Upper lobe of left lung (tissue), 6 donors: Measurements from ENCODE around the gene LDHB. TPM values are rescaled to one million over a fixed set of nuclear protein-coding genes. Genes with fewer than 3 reads are reported as not detected.

Experiments
- ATAC-seq, 2 donors: fragments of 200-7000 bp; cut with Tn5 transposase; one replicate each; pipeline ENCODE4 v1.9.1; 2022; ENCODE audit warnings: mild to moderate bottlenecking in 2 of 2, moderate library complexity in 2 of 2; ENCODE audit not compliant: low FRiP score in 2 of 2
- DNase-seq, 2 donors: peaks; one replicate each; pipeline ENCODE4 v3.0.0-alpha.2; 2019 to 2020
- H3K27ac ChIP-seq, 4 donors: fragments of 200-600 bp; sonication (generic); one replicate each; pipeline ENCODE4 v1.5.1; 2016 to 2019
- H3K27me3 ChIP-seq, 4 donors: fragments of 200-600 bp; sonication (generic); one replicate each; pipeline ENCODE4 v1.5.1; 2017 to 2019
- H3K36me3 ChIP-seq, 4 donors: fragments of 200-600 bp; sonication (generic); one replicate each; pipeline ENCODE4 v1.5.1; 2016 to 2019
- H3K4me1 ChIP-seq, 4 donors: fragments of 200-600 bp; sonication (generic); one replicate each; pipeline ENCODE4 v1.5.1; 2018 to 2019
- H3K4me3 ChIP-seq, 4 donors: fragments of 200-600 bp; sonication (generic); one replicate each; pipeline ENCODE4 v1.5.1; 2017 to 2019; ENCODE audit warnings: mild to moderate bottlenecking in 2 of 4, moderate library complexity in 1 of 4
- H3K9me3 ChIP-seq, 4 donors: fragments of 200-600 bp; sonication (generic); one replicate each; pipeline ENCODE4 v1.5.1; 2018 to 2019
- EP300 ChIP-seq, 4 donors: sonication (generic); formaldehyde crosslinking; IDR thresholded peaks; one replicate each; pipeline ENCODE4 v1.5.1; 2017; ENCODE audit warnings: antibody characterized with exemption in 4 of 4, control low read depth in 2 of 4
- POLR2A ChIP-seq, 4 donors: fragments of 450-650 bp; IDR thresholded peaks; one replicate each; pipeline ENCODE4 v1.5.1; 2016 to 2017; ENCODE audit warnings: antibody characterized with exemption in 4 of 4, mild to moderate bottlenecking in 2 of 4
- POLR2AphosphoS5 ChIP-seq, 2 donors: sonication (generic); formaldehyde crosslinking; IDR thresholded peaks; one replicate each; pipeline ENCODE4 v1.5.1; 2017; ENCODE audit warnings: antibody characterized with exemption in 2 of 2
- WGBS, 2 donors: methylation state at CpG; one replicate each; pipeline ENCODE4 v1.1.5; 2017 to 2018; 5-methylcytosine and 5-hydroxymethylcytosine counted together
- total RNA-seq, 6 donors: library from RNA; depleted of rRNA in 4 of 6; stranded (reverse); fragments of >200 nt in 4 of 6; gene quantifications; one replicate each; pipeline versions ENCODE4 v1.1.0 to v1.2.1, GENCODE V29; 2016 to 2021
- TF ChIP-seq, protein P1 (sequence below), 6 experiments: fragments of 450-650 bp in 4 of 6; fragments of 200-600 bp in 2 of 6; sonication (generic) in 2 of 6; IDR thresholded peaks; one replicate each; pipeline ENCODE4 v1.5.1; 2016 to 2019; ENCODE audit warnings: antibody characterized with exemption in 6 of 6
- donor health status: DM: no; HTN: no; CAD: no; lungs with moderate emphysema.
- donor health status: DM: no; HTN: yes; CAD: no; lungs with severe emphysema.

LDHB gene
- total RNA-seq, 6 donors from 2014 or later, result 78.6 to 538 (median 297) TPM

GRCh38 chr12:21696625-21697024 lies 39.0 kb upstream of the LDHB start:
- Histone ChIP-seq H3K27me3 (no peaks in the 10 kb centered on the region), H3K4me1 (peaks cover 0 to 10% (median 0%) of the 10 kb centered on the region in 4 donors), H3K9me3 (no peaks in the 10 kb centered on the region), H3K4me3 (no peak overlapping the region), H3K27ac (no peak overlapping the region), H3K36me3 (no peaks in the 10 kb centered on the region)
- no peak for ATAC-seq
- TF ChIP-seq POLR2AphosphoS5 (IDR thresholded peaks at IDR 0.05) (no peak), EP300 (IDR thresholded peaks at IDR 0.05) (no peak), POLR2A (IDR thresholded peaks at IDR 0.05) (no peak)
- TF ChIP-seq, protein P1, sequence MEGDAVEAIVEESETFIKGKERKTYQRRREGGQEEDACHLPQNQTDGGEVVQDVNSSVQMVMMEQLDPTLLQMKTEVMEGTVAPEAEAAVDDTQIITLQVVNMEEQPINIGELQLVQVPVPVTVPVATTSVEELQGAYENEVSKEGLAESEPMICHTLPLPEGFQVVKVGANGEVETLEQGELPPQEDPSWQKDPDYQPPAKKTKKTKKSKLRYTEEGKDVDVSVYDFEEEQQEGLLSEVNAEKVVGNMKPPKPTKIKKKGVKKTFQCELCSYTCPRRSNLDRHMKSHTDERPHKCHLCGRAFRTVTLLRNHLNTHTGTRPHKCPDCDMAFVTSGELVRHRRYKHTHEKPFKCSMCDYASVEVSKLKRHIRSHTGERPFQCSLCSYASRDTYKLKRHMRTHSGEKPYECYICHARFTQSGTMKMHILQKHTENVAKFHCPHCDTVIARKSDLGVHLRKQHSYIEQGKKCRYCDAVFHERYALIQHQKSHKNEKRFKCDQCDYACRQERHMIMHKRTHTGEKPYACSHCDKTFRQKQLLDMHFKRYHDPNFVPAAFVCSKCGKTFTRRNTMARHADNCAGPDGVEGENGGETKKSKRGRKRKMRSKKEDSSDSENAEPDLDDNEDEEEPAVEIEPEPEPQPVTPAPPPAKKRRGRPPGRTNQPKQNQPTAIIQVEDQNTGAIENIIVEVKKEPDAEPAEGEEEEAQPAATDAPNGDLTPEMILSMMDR (IDR thresholded peaks at IDR 0.05), result no peak
- no peak for DNase-seq

- H3K27ac ChIP-seq, result no peak overlapping the region
- no peak for ATAC-seq
Observed at GRCh38 chr12:21695986-21696385, 38.3 kb upstream of the LDHB start.

DNA sequence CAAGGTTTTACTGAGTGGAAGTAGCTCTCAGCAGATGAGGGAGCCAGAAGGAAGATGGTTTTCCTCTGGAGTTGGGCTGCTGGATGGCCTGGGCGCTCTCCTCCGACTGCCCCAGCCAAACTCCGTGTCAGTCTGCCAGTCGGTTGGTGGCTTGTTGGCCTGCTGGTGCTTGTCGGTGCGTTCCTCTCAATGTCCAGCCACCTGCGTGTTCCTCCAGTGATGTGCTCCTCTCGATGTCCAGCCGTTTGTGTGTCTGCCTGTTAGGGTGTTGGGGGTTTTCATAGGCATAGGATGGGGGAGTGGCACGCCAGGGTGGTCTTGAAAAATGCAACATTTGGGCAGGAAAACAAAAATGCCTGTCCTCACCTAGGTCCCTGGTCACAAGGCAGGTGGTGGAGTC lies 37.0 kb upstream of the LDHB start:
- no peak overlapping the region for H3K27ac ChIP-seq
- no peak overlapping the region for H3K4me3 ChIP-seq
- peaks cover 0 to 10% (median 0%) of the 10 kb centered on the region in 4 donors for H3K4me1 ChIP-seq
- no peaks in the 10 kb centered on the region for H3K36me3 ChIP-seq
- H3K27me3 ChIP-seq, result no peaks in the 10 kb centered on the region
- DNase-seq (peak in 1 of 2 donors; percentile 41), ATAC-seq (no peak)
- 93 to 97% methylated on average over 5 to 10 of the region's 10 CpGs for WGBS, 2 donors
- no peaks in the 10 kb centered on the region for H3K9me3 ChIP-seq
- no peak for TF ChIP-seq POLR2AphosphoS5 (IDR thresholded peaks at IDR 0.05)
- TF ChIP-seq, protein P1 (IDR thresholded peaks at IDR 0.05), result no peak
- no peak for TF ChIP-seq POLR2A (IDR thresholded peaks at IDR 0.05)

More at GRCh38 chr12:21695986-21696385, 38.3 kb upstream of the LDHB start:
- no peaks in the 10 kb centered on the region for H3K27me3 ChIP-seq
- H3K4me3 ChIP-seq, result no peak overlapping the region
- TF ChIP-seq, protein P1 (IDR thresholded peaks at IDR 0.05), result no peak
- no peak for TF ChIP-seq EP300 (IDR thresholded peaks at IDR 0.05)
- no peak for TF ChIP-seq POLR2AphosphoS5 (IDR thresholded peaks at IDR 0.05)
- no peak for TF ChIP-seq POLR2A (IDR thresholded peaks at IDR 0.05)
- H3K4me1 ChIP-seq, result peaks cover 0 to 10% (median 0%) of the 10 kb centered on the region in 4 donors
- 52 to 88% methylated on average over 2 of the region's 2 CpGs for WGBS, 2 donors
- H3K36me3 ChIP-seq, result no peaks in the 10 kb centered on the region
- no peak for DNase-seq
- no peaks in the 10 kb centered on the region for H3K9me3 ChIP-seq

GRCh38 chr12:21691515-21691914 lies 33.9 kb upstream of the LDHB start:
- Histone ChIP-seq H3K27ac (no peak overlapping the region), H3K27me3 (no peaks in the 10 kb centered on the region), H3K36me3 (no peaks in the 10 kb centered on the region), H3K9me3 (no peaks in the 10 kb centered on the region), H3K4me1 (peaks cover 0 to 8% (median 0%) of the 10 kb centered on the region in 4 donors), H3K4me3 (no peak overlapping the region)
- WGBS, 2 donors, result 93% methylated on average over 1 of the region's 1 CpG
- no peak for ATAC-seq
- no peak for TF ChIP-seq EP300 (IDR thresholded peaks at IDR 0.05)
- no peak for TF ChIP-seq POLR2A (IDR thresholded peaks at IDR 0.05)
- TF ChIP-seq POLR2AphosphoS5 (IDR thresholded peaks at IDR 0.05), result no peak
- TF ChIP-seq, protein P1 (IDR thresholded peaks at IDR 0.05), result no peak
- DNase-seq, result no peak

DNA sequence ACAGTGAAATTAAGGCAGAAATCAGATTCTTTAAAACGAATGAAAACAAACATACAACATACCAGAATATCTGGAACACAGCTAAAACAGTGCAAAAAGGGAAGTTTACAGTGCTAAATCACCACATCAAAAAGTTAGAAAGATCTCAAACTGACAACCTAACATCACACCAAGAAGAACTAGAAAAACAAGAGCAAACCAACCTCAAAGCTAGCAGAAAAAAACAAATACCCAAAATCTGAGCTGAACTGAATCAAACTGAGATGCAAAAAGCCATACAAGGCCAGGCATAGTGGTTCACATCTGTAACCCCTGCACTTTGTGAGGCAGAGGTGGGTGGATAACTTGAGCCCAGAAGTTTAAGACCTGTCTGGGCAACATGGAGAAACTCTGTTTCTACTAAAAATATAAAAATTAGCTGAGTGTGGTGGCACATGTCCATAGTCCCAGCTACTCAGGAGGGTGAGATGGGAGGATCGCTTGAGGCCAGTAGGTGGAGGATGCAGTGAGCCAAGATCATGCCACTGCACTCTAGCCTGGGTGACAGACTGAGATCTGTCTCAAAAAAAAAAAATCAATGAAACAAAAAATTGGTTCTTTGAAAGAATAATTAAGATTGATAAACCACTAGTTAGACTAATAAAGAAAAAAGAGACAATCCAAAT lies 33.2 kb upstream of the LDHB start:
- no peaks in the 10 kb centered on the region for H3K36me3 ChIP-seq
- no peak overlapping the region for H3K27ac ChIP-seq
- DNase-seq (no peak), ATAC-seq (no peak)
- no peaks in the 10 kb centered on the region for H3K9me3 ChIP-seq
- peaks cover 0 to under 1% (median 0%) of the 10 kb centered on the region in 4 donors for H3K4me1 ChIP-seq
- WGBS, 2 donors, result 71 to 81% methylated on average over 2 of the region's 2 CpGs
- no peaks in the 10 kb centered on the region for H3K27me3 ChIP-seq
- no peak overlapping the region for H3K4me3 ChIP-seq
- TF ChIP-seq, protein P1 (IDR thresholded peaks at IDR 0.05), result no peak
- TF ChIP-seq EP300 (IDR thresholded peaks at IDR 0.05) (no peak), POLR2AphosphoS5 (IDR thresholded peaks at IDR 0.05) (no peak), POLR2A (IDR thresholded peaks at IDR 0.05) (no peak)
